ENCODE measurements around the gene CILP2. TPM values are rescaled to one million over a fixed set of nuclear protein-coding genes. Genes with fewer than 3 reads are reported as not detected.

Gene CILP2
- total RNA-seq, result 2.2 TPM
- long read RNA-seq, partial matches to known transcripts, result 0 of 1 reads
- long read RNA-seq, other reads (novel, unspliced or antisense), result 1 of 1 reads

DNA sequence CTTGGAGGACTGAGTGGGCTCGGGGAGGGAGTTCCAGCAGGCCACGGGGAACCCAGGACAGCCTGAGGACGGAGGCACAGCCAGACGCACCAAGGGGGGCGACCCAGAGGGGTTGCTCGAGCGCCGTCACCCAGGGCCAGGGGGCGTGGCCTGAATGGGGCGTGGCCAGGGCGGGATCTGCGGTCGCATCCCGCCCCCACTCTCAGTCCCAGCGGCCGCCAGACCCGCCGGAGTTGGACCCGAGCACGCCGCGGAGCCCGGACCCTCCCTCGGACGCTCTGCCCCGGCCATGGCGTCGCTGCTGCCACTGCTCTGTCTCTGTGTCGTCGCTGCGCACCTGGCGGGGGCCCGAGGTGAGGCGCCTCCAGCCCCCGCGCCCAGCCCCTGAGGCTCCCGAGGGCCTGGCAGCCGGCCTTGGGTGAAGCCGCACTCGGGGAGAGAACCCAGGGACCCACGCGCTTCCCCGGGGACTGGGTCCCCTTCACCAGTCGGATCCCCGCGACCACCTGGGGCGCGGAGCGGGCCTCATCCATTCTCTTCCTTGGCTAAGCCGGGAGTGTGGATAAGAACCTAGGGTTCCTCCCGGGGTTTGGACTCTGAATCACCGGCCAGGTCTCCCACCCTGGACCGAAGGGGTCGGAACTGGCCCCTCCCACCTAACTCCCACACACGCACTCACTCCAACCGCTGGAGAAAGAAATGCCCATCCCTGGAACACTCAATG is at the start of gene CILP2:
Gene CILP2 (plus strand): TSS at position 205 of the 724 bp plus-strand sequence. CDS start 85 bp downstream, at position 290.
- DNase-seq (ENCODE audit: low spot score), result no peak

DNA sequence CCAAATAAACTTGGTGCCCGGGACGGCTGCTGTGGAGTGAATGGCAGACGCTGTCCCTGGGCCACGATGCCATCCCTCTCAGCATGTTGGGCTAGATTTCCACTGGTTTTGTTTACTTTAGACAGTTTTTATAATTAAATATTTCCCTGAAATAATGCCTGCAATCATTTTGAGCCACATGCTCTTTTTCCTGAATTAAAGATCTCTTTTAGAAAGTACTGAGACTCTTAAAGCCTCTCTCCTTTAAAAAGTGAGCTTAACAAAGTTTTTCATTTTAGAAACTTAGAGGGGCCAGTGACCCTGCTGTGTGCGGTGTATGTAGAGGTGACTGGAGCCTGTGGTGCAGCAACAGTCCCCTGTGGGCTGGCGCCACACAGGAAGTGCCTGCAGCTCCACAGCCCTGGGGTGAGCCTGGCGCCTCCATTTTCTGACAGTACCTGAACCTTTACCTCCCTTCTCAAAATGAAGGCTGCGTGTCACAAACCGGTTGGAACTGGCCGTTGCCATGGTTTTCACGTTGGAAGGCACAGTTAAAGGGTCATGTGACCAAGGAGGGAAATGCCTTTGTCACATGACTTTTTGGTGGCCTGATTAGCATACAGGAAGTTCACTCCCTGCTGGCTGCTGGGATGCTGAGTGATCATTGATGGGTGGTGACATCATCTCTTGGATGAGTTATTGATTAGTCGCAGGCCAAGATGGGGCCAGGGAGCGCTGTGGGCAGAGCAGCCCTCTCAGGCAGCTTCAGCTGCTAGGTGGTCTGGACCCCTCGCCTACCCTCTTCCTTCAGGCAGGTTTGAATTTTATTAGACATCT is 49.0 kb upstream of the CILP2 start:
- no peak for DNase-seq (ENCODE audit: low spot score)

DNA sequence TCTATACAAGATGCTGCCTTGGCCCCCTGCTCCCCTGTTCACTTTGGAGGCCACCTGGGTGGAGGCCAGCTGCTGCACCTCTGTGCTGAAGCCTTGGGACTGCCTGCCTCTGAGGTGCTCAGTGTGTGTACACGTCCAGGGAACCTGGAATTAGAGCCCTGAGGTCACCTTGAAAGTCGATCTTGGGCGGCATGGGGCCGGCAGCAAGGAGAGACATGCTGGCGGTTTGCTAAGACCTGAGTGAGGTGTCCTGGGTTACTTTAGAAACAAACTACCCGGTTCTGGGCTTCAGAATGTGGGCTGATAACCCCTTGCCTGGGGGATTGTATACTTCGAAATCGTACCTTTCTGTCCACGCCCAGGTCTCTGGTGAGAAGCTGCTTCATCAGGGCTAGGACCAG is 48.3 kb upstream of the CILP2 start:
- no peak for DNase-seq (ENCODE audit: low spot score)

GRCh38 chr19:19490214-19490968 is 47.7 kb upstream of the CILP2 start:
- DNase-seq (ENCODE audit: low spot score), result no peak

DNA sequence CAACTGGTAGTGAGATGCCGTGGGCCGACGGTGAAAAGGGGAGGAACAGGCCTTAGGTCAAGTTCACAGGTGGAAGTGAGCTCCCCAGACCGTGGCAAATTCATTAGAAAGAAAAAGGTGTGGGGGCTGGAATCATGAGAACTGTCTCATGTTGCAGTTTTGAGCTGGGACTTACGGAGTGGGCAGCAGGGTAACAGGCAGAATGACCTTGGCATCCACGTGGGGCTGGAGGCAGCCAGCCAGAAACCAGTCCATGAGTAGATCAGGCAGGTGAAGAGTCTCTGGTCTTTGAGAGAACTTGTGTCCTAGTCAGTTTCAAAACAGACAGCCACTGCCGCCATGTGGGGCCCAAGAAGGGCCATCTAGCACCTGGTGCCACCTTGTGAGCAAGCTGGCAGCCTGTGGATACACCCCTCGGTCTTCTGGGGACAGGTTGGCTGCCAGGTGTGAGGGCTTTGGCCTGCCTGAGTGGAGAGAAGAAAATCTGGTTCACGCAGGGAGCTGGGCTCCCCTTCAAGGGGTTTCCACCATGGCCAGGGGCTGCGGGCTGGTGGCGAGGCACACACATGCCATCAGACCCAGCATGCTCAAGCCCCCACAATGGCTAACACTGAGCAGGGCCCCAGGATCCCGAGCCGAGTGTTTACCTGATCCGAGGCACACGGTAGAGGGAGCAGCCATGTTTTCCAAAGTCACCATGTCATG is 46.6 kb upstream of the CILP2 start:
- no peak for DNase-seq (ENCODE audit: low spot score)

GRCh38 chr19:19492026-19492610 is 45.9 kb upstream of the CILP2 start:
- no peak for DNase-seq (ENCODE audit: low spot score)

GRCh38 chr19:19493841-19494546 is 44.1 kb upstream of the CILP2 start:
- no peak for DNase-seq (ENCODE audit: low spot score)

DNA sequence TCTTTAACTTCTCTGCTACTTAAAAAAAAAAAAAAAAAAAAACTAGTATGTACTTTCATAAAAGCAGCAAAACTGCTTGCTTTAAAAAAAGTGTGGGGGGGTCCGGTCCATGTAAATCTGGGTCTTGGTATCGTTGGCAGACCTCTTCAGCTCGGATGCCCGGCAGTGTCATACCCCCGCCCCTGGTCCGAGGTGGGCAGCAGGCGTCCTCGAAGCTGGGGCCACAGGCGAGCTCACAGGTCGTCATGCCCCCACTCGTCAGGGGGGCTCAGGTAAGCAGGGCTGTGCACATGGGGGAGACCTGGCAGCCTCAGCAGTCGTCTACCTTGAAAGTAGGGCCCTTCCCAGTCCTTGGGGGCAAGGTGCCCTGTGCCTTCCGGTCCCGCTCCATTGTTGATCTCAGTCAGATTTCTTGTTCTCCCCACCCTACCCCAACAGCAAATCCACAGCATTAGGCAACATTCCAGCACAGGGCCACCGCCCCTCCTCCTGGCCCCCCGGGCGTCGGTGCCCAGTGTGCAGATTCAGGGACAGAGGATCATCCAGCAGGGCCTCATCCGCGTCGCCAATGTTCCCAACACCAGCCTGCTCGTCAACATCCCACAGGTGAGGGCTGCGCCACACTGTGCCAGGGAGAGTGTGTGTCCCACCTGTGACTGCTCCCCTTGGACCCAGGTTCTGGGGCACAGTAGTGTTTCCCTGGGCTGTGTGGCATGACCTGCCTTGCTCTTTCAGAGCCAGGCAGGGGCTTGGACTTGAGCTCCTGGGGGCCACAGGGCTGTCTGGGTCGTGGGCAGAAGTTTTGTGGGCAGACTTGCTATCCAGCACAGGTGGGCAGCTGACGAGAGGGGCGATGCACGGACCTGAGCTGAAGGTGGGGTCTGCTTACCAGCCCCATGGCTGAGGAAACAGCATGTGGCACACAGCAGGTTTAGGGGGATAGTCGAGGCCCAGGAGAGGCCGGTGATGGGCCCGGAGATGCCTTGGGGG is 42.2 kb upstream of the CILP2 start:
- DNase-seq (ENCODE audit: low spot score), result no peak

DNA sequence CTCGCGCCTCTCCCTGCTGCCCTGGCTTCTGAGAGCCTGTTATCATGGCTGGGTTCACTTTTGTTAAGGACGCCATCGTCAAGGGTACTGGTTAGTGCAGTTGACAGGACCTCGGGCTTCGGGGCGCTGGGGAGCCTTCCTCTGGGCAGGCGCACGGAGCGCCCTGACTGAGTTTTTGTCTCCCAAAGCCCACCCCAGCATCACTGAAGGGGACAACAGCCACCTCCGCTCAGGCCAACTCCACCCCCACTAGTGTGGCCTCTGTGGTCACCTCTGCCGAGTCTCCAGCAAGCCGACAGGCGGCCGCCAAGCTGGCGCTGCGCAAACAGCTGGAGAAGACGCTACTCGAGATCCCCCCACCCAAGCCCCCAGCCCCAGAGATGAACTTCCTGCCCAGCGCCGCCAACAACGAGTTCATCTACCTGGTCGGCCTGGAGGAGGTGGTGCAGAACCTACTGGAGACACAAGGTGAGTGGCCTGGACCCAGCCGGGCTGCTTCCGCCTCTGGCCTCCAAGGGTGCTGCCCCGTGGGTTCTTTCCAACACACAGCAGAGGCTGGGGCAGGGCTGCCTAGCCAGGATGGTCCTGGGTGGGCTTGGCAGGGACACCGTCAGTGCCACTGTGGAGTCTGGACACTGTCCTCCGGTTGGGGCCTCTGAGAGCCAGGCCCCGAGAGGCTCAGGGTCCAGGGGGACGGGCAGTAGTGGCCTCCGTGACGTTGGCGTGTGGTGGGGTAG is 39.6 kb upstream of the CILP2 start:
- DNase-seq (ENCODE audit: low spot score), result no peak

- DNase-seq (ENCODE audit: low spot score), result no peak
These were observed 38.6 kb upstream of the CILP2 start for GRCh38 chr19:19499272-19499995.

DNA sequence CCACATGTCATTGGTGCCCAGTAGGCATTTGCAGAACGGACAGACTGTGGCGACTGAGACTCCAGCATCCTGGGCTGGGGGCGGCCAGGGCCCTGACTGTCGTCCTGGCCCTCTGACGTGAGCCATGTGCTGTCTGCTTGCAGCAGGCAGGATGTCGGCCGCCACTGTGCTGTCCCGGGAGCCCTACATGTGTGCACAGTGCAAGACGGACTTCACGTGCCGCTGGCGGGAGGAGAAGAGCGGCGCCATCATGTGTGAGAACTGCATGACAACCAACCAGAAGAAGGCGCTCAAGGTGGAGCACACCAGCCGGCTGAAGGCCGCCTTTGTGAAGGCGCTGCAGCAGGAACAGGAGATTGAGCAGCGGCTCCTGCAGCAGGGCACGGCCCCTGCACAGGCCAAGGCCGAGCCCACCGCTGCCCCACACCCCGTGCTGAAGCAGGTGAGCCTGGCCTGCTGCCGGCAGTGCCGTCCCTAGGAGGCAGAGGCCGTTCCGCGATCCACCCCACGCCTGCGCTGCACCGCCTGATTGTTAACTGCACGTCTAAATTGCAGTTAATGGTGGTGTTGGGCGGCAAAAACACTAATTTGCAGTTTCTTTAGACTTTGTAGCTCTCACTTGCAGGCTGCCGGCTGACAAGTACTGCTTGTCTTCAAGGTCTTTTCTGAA is 37.0 kb upstream of the CILP2 start:
- no peak for DNase-seq (ENCODE audit: low spot score)

DNA sequence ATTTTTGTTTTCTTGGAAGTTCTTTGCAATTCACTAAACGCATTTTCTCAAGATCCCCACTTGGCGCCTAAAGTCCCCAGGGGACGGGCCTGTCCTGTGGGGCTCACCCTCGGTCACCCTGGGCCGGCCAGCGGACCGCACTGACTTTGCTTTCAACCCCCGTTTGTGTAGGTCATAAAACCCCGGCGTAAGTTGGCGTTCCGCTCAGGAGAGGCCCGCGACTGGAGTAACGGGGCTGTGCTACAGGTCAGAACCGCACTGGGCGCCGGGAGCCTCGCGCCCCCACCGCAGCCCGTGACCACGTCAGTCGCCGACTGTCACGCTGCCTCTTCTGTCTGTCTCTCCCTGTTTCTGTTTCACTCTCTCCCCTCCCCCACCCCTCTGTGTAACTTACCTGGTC is 36.3 kb upstream of the CILP2 start:
- DNase-seq (ENCODE audit: low spot score), result no peak

GRCh38 chr19:19502281-19502680 is 35.8 kb upstream of the CILP2 start:
- DNase-seq (ENCODE audit: low spot score), result no peak

- DNase-seq (ENCODE audit: low spot score), result no peak
These were observed 35.1 kb upstream of the CILP2 start for GRCh38 chr19:19502808-19503602.

GRCh38 chr19:19504754-19505668 is 33.1 kb upstream of the CILP2 start:
- no peak for DNase-seq (ENCODE audit: low spot score)
